AG10803 (cell line): ENCODE measurements around the gene PRAC2.

Experiments
- DNase-seq: peaks from one replicate; pipeline ENCODE4 v3.0.0; 2010; ENCODE audit warnings: low read depth
- H3K4me3 ChIP-seq: 2 replicates; pipeline ENCODE4 v1.5.1; 2011; ENCODE audit warnings: mild to moderate bottlenecking, low read length, control low read depth
- CTCF ChIP-seq: conservative IDR thresholded peaks from 2 replicates; pipeline ENCODE4 v1.5.1; 2011; ENCODE audit warnings: mild to moderate bottlenecking, low read length, control low read depth, inconsistent platforms

The PRAC2 gene

GRCh38 chr17:48731355-48731754 lies 8.4 kb downstream of the PRAC2 start:
- no peak overlapping the region for H3K4me3 ChIP-seq
- TF ChIP-seq CTCF, result no peak
- no peak for DNase-seq

- H3K4me3 ChIP-seq, result no peak overlapping the region
- TF ChIP-seq CTCF, result no peak
- no peak for DNase-seq
These were observed 10.0 kb downstream of the PRAC2 start for GRCh38 chr17:48732688-48733629.

GRCh38 chr17:48733632-48734328 lies 10.8 kb downstream of the PRAC2 start:
- no peak for TF ChIP-seq CTCF
- DNase-seq, result no peak
- H3K4me3 ChIP-seq, result no peak overlapping the region

GRCh38 chr17:48734333-48735061 lies 11.5 kb downstream of the PRAC2 start:
- TF ChIP-seq CTCF, result no peak
- H3K4me3 ChIP-seq, result no peak overlapping the region

GRCh38 chr17:48735062-48735351 lies 12.0 kb downstream of the PRAC2 start:
- no peak overlapping the region for H3K4me3 ChIP-seq
- no peak for DNase-seq
- TF ChIP-seq CTCF, result no peak

More at GRCh38 chr17:48734333-48735061, 11.5 kb downstream of the PRAC2 start:
- DNase-seq, result no peak

GRCh38 chr17:48737330-48738043 lies 14.5 kb downstream of the PRAC2 start:
- no peak for DNase-seq
- H3K4me3 ChIP-seq, result no peak overlapping the region
- TF ChIP-seq CTCF, result no peak
